22Rv1 (cell line): ENCODE results near the gene C4orf50.

ENCODE experiments used
- H3K27ac ChIP-seq: fragments of 450-650 bp; 2 replicates; pipeline ENCODE4 v1.5.1; 2017
- ZFX ChIP-seq: fragments of 450-650 bp; IDR thresholded peaks from 2 replicates; pipeline ENCODE4 v1.6.1; 2017; ENCODE audit warnings: antibody characterized with exemption, borderline replicate concordance
- TF ChIP-seq, protein P1 (sequence below): fragments of 450-650 bp; IDR thresholded peaks from 2 replicates; pipeline ENCODE4 v1.5.1; 2017; ENCODE audit warnings: mild to moderate bottlenecking

The C4orf50 gene

DNA sequence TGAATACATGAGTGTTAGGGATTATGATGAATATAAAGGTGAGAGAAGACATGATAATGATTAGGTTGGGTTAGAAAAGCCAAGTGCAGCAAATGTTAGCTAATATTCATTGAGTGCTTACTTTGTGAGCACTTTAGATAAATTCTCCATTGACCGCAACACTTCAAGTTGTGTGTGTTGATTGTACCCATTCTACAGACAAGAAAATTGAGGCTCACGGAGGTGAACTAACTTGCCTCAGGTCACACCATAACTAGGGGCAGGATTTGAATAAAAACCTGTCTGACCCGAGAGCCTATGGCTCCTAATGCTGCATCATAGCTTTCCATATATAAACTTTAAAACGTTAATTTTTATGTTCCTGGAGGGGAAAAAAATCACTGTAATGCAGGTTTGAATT, 15.2 kb upstream of the C4orf50 start:
- TF ChIP-seq, protein P1, sequence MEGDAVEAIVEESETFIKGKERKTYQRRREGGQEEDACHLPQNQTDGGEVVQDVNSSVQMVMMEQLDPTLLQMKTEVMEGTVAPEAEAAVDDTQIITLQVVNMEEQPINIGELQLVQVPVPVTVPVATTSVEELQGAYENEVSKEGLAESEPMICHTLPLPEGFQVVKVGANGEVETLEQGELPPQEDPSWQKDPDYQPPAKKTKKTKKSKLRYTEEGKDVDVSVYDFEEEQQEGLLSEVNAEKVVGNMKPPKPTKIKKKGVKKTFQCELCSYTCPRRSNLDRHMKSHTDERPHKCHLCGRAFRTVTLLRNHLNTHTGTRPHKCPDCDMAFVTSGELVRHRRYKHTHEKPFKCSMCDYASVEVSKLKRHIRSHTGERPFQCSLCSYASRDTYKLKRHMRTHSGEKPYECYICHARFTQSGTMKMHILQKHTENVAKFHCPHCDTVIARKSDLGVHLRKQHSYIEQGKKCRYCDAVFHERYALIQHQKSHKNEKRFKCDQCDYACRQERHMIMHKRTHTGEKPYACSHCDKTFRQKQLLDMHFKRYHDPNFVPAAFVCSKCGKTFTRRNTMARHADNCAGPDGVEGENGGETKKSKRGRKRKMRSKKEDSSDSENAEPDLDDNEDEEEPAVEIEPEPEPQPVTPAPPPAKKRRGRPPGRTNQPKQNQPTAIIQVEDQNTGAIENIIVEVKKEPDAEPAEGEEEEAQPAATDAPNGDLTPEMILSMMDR: no peak
- TF ChIP-seq ZFX: no peak
- no peak overlapping the region for H3K27ac ChIP-seq

DNA sequence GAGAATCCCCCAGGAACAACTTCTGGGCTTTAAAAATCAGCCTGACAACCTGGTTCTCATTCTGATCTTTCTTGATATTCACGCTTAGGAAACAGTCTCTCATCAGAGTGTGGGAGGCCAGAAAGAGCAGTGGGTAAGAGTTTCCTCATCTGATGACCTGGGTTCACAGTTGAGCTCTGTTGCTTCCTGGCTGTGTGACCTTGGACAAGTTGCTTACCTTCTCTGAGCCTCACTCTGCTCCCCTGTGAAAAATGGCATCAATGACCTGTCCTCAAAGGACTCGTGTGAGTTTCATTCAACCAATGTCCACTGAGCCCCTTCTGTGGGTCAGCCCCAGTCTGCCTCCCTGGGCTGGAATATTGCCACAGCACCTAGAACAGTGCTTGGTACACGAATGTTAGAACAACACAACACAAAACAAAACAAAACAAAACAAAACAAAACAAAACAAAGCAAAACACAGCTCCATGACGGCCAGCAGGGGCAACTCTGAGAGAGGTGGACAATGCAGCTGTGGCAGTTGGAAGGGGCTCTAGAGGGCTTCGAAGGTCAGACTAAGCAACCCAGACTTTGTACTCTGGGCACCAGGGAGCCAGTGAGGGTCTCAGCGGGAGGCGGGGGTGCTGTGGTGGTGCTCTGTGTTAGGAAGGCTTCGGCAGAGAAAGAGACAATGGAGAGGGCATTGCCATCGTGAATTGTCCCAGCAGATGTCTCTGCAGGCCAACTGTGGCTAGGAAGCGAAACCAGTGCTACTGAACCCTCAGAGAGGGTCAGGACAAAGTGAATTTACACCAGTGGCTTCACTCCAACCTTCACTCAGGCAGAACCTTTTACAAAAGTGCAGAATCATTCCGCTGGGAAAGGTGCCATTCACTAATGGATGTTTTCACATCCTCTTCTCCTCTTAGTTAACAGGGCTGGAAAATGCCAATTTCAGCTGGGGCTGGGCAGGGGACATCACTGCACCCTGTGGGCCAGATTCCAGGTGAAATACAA, 14.3 kb upstream of the C4orf50 start:
- TF ChIP-seq, protein P1: no peak
- no peak for TF ChIP-seq ZFX
- H3K27ac ChIP-seq: no peak overlapping the region

DNA sequence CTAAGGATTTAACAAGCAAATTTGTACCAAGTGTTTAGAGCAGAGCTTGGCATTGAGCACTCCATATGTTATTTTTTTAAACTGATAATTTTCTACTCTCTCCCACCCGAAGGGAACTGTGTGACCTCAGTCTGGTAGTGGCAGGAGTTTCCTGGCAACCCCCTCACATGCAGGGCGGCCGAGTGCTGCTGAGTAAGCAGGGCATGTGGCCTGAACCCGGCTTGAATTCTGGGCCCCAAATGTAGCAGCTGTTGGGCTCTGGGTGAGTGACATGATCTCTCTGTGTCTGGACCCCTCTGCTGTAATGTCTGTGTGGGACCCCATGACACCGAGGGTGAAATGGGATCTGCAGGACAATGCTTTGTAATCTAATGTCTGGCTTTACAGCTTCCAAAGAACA, 13.6 kb upstream of the C4orf50 start:
- TF ChIP-seq ZFX: no peak
- TF ChIP-seq, protein P1: no peak
- H3K27ac ChIP-seq: no peak overlapping the region

DNA sequence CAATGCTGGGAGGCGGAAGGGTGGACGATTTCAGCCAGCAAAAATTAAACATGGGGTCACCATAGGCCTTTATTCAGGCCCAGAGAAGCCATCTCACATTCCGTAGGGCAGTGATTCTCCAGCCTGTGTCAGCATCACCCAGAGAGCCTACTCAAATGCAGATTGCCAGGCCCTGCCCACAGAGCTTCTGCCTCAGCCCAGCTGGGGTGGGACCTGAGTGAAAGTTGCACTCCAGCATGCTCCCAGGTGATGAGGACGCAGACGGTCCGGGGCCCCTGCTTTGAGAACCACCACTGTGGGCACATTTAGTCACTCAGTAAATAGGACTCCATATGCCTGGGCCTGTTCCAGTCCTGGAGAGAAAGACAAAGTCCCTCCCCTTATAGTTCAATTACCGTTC, 12.4 kb upstream of the C4orf50 start:
- TF ChIP-seq ZFX: no peak
- TF ChIP-seq, protein P1: no peak
- no peak overlapping the region for H3K27ac ChIP-seq

DNA sequence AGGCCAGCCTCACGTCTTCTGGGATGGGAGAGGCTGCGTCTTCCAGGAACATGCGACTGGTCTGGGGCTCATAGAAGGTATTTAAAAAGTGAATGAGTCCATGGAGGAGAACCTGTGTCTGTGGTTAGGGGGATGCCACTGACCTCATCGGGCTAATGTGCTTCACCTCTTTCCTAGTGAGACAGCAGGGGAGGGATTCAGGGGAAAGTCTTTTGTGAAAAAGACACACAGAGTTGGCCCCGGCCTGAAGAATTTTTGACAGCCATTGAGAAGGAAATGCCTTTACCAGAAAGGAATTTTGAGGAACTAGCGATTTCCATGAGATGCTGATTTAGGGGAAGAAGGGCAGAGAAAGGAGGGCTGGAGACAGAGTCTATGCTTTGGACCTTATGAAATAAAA, 11.0 kb upstream of the C4orf50 start:
- TF ChIP-seq, protein P1: no peak
- no peak for TF ChIP-seq ZFX

DNA sequence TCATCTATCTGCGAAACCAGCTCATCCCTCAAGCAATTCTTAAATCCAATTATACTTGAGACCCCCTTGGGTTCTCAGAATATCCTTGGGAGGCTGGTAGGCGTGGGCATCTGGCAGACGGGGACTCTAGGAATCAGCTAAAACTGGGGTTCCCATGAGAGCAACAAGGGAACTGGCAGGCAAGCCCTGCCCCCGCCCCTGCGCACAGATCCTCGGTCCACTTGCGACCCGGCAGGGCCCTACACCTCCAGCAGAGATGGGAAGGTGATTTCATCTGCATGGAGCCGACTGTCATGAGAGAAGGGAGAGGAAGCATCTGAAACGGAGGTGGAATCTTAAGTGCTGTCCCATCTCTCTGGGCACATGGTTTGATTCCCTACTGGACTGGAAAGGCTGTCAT, 9.9 kb upstream of the C4orf50 start:
- TF ChIP-seq, protein P1: no peak
- no peak for TF ChIP-seq ZFX
- no peak overlapping the region for H3K27ac ChIP-seq

More for the DNA sequence above, 11.0 kb upstream of the C4orf50 start:
- no peak overlapping the region for H3K27ac ChIP-seq

DNA sequence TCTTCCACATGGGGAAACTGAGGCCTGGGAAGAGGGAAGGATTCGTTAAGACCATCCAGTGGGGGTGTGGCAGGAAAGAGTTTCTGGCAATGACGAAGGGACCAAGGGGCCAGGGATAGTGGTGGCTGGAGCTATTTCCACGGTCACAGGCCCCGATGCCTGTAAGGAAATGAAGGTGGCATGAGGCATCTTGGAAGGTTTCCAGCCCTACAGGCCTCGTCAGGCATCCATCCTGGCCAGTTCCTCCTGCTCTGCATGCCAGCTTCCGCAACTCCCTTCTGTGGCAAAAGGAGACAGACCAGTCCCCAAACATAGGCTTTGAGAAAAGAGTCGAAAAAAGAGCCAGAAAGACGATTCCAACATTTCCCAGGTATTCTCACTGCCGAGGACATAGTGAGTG, 9.2 kb upstream of the C4orf50 start:
- TF ChIP-seq, protein P1: no peak
- TF ChIP-seq ZFX: no peak
- no peak overlapping the region for H3K27ac ChIP-seq
